ENCODE results near the gene SCGB1A1.

Gene SCGB1A1

GRCh38 chr11:62452839-62453468 lies 34.1 kb downstream of the SCGB1A1 start:
- H3K36me3 ChIP-seq (ENCODE audit: control insufficient read depth, insufficient read depth, low read length), result no peaks in the 10 kb centered on the region
- H3K4me3 ChIP-seq (replicated peaks; ENCODE audit: low read depth, low read length), result no peak overlapping the region
- TF ChIP-seq CTCF (IDR thresholded peaks at IDR 0.05; ENCODE audit: insufficient read depth, low read length, poor library complexity, severe bottlenecking), result no peak
- DNase-seq (ENCODE audit: extremely low read depth, insufficient read length), result no peak
- no peaks in the 10 kb centered on the region for H3K27me3 ChIP-seq (replicated peaks; ENCODE audit: control insufficient read depth, insufficient read depth, low read length)

GRCh38 chr11:62456630-62457029 lies 37.8 kb downstream of the SCGB1A1 start:
- DNase-seq (ENCODE audit: extremely low read depth, insufficient read length), result no peak
- no peaks in the 10 kb centered on the region; the same call in 1 of the 2 replicates for H3K27me3 ChIP-seq (replicated peaks; ENCODE audit: control insufficient read depth, insufficient read depth, low read length)
- no peak for TF ChIP-seq CTCF (IDR thresholded peaks at IDR 0.05; ENCODE audit: insufficient read depth, low read length, poor library complexity, severe bottlenecking)
- H3K4me3 ChIP-seq (replicated peaks; ENCODE audit: low read depth, low read length), result no peak overlapping the region
- no peaks in the 10 kb centered on the region for H3K36me3 ChIP-seq (ENCODE audit: control insufficient read depth, insufficient read depth, low read length)

GRCh38 chr11:62457478-62457877 lies 38.6 kb downstream of the SCGB1A1 start:
- Histone ChIP-seq H3K36me3 (ENCODE audit: control insufficient read depth, insufficient read depth, low read length) (no peaks in the 10 kb centered on the region), H3K4me3 (replicated peaks; ENCODE audit: low read depth, low read length) (no peak overlapping the region), H3K27me3 (replicated peaks; ENCODE audit: control insufficient read depth, insufficient read depth, low read length) (no peaks in the 10 kb centered on the region; the same call in 1 of the 2 replicates)
- no peak for TF ChIP-seq CTCF (IDR thresholded peaks at IDR 0.05; ENCODE audit: insufficient read depth, low read length, poor library complexity, severe bottlenecking)
- DNase-seq (ENCODE audit: extremely low read depth, insufficient read length), result no peak

- no peak overlapping the region for H3K4me3 ChIP-seq (replicated peaks; ENCODE audit: low read depth, low read length)
- no peaks in the 10 kb centered on the region for H3K36me3 ChIP-seq (ENCODE audit: control insufficient read depth, insufficient read depth, low read length)
- DNase-seq (ENCODE audit: extremely low read depth, insufficient read length), result no peak
- no peak for TF ChIP-seq CTCF (IDR thresholded peaks at IDR 0.05; ENCODE audit: insufficient read depth, low read length, poor library complexity, severe bottlenecking)
- no peaks in the 10 kb centered on the region; the same call in 1 of the 2 replicates for H3K27me3 ChIP-seq (replicated peaks; ENCODE audit: control insufficient read depth, insufficient read depth, low read length)
Observed at GRCh38 chr11:62458212-62459002, 39.6 kb downstream of the SCGB1A1 start.

- Histone ChIP-seq H3K27me3 (replicated peaks; ENCODE audit: control insufficient read depth, insufficient read depth, low read length) (no peaks in the 10 kb centered on the region; the same call in 1 of the 2 replicates), H3K4me3 (replicated peaks; ENCODE audit: low read depth, low read length) (no peak overlapping the region), H3K36me3 (ENCODE audit: control insufficient read depth, insufficient read depth, low read length) (no peaks in the 10 kb centered on the region)
- DNase-seq (ENCODE audit: extremely low read depth, insufficient read length), result no peak
- TF ChIP-seq CTCF (IDR thresholded peaks at IDR 0.05; ENCODE audit: insufficient read depth, low read length, poor library complexity, severe bottlenecking), result no peak
Observed at GRCh38 chr11:62459080-62459479, 40.2 kb downstream of the SCGB1A1 start.

All from GM06990 (cell line).